ENCODE measurements around the gene DNTT. TPM values are rescaled to one million over a fixed set of nuclear protein-coding genes. Genes with fewer than 3 reads are reported as not detected.

Gene DNTT
- total and polyA plus RNA-seq, 2 experiments from 2014 or later: not detected

- Histone ChIP-seq H4K20me1 (replicated peaks; ENCODE audit: insufficient read depth) (no peaks in the 10 kb centered on the region), H3K4me1 (ENCODE audit: insufficient read depth) (no peaks in the 10 kb centered on the region), H3K27ac (ENCODE audit: low read depth) (no peak overlapping the region), H3K36me3 (ENCODE audit: insufficient read depth) (no peaks in the 10 kb centered on the region), H3F3A (replicated peaks; ENCODE audit: low read depth) (no peaks in the 10 kb centered on the region), H3K4me3 (no peak overlapping the region), H3K9me2 (ENCODE audit: insufficient read depth) (no peaks in the 10 kb centered on the region), H2AFZ (no peak overlapping the region), H3K27me3 (ENCODE audit: insufficient read depth) (no peaks in the 10 kb centered on the region), H3K79me2 (replicated peaks; ENCODE audit: insufficient read depth) (no peaks in the 10 kb centered on the region), H3K4me2 (no peak overlapping the region)
- Mint-ChIP-seq H3K9me3 (no peaks in the 10 kb centered on the region), H3K4me3 (no peak overlapping the region), H3K4me1 (peaks cover 6% of the 10 kb centered on the region), H3K27ac (no peak overlapping the region), H3K36me3 (ENCODE audit: low read depth) (no peaks in the 10 kb centered on the region), H3K27me3 (ENCODE audit: insufficient read depth, low read depth, poor library complexity) (peaks cover 2% of the 10 kb centered on the region)
- no peak for ATAC-seq
- TF ChIP-seq CTCF (conservative IDR thresholded peaks at IDR 0.05; ENCODE audit: low read depth in 2 of 2) (no peak), EZH2phosphoT487 (IDR thresholded peaks at IDR 0.05; ENCODE audit: unreplicated experiment) (no peak), STAT1 (IDR thresholded peaks at IDR 0.05; ENCODE audit: unreplicated experiment) (no peak), EZH2 (IDR thresholded peaks at IDR 0.05; ENCODE audit: low read depth, unreplicated experiment) (no peak), ETS1 (IDR thresholded peaks at IDR 0.05) (no peak), POLR2AphosphoS5 (IDR thresholded peaks at IDR 0.05; ENCODE audit: low read depth) (no peak), CREB1 (CRISPR knock-in tag; IDR thresholded peaks at IDR 0.05; ENCODE audit: low read depth) (no peak), ZNF331 (CRISPR knock-in tag; IDR thresholded peaks at IDR 0.05; ENCODE audit: low read depth) (no peak), JUNB (IDR thresholded peaks at IDR 0.05; ENCODE audit: unreplicated experiment) (no peak), ZNF462 (CRISPR knock-in tag; IDR thresholded peaks at IDR 0.05) (no peak), ZNF114 (CRISPR knock-in tag; IDR thresholded peaks at IDR 0.05) (no peak), NANOG (IDR thresholded peaks at IDR 0.05; ENCODE audit: borderline replicate concordance) (no peak), REST (IDR thresholded peaks at IDR 0.05; ENCODE audit: unreplicated experiment) (no peak)
- no peak for DNase-seq (ENCODE audit: low spot score)
Measured at GRCh38 chr10:96261132-96261531, 43.1 kb upstream of the DNTT start.

All from GM23338 (cell line).